AG09319 (cell line): ENCODE measurements around the gene APOBEC3C.
A peak's percentile ranks its signal among the peaks of the same experiment; 100 is the strongest.
"Not testable (repeated sequence)": the region's sequence is repeated elsewhere in the genome, so short reads cannot be mapped to it uniquely, and the experiment has no call there.

Source experiments
- DNase-seq: peaks from one replicate; pipeline ENCODE4 v3.0.0-alpha.2; 2010; ENCODE audit warnings: low read depth; ENCODE audit errors: extremely low read depth
- TF ChIP-seq, protein P1 (sequence below): IDR thresholded peaks from 2 replicates; pipeline ENCODE4 v1.5.1; 2011; ENCODE audit warnings: low read depth, mild to moderate bottlenecking, inconsistent platforms, low read length, moderate library complexity

The APOBEC3C gene

DNA sequence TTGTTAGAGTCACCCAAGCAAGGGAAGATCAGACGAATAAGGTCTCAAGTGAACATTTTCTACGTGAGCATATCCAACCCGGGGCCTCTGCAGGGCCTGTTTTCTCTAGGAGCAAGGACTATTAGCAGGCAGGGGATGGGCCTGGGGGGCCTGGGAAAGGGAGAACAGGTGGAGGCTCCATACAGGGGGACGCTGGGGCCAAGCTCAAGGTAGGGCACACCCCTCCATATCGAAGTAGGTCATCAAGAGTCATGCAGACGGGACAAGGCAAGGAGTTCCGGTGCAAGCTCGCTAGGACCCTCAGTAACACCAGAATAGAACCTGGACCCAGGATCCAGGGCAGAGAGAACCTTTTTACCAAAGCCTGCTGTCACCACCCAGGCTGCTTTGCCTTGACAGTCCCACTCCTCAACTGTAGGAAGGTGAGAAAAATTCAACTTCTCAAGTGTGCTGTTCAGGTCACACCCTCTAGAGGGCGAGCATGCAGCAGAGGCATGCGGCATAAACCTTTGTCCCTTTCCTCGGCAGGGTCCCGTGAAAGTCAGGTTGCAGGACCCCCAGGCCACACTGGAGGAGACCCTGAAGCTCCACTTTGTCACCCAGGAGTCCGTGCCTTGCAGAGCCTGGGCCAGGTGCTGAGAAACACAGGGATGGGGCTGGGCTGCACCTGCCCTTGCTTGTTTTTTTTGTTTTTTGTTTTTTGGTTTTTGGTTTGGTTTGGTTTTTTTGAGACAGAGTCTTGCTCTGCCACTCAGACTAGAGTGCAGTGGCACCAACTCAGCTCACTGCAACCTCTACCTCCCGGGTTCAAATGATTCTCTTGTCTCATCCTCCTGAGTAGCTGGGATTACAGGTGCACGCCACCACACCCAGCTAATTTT, 40.5 kb upstream of the APOBEC3C start:
- TF ChIP-seq, protein P1, sequence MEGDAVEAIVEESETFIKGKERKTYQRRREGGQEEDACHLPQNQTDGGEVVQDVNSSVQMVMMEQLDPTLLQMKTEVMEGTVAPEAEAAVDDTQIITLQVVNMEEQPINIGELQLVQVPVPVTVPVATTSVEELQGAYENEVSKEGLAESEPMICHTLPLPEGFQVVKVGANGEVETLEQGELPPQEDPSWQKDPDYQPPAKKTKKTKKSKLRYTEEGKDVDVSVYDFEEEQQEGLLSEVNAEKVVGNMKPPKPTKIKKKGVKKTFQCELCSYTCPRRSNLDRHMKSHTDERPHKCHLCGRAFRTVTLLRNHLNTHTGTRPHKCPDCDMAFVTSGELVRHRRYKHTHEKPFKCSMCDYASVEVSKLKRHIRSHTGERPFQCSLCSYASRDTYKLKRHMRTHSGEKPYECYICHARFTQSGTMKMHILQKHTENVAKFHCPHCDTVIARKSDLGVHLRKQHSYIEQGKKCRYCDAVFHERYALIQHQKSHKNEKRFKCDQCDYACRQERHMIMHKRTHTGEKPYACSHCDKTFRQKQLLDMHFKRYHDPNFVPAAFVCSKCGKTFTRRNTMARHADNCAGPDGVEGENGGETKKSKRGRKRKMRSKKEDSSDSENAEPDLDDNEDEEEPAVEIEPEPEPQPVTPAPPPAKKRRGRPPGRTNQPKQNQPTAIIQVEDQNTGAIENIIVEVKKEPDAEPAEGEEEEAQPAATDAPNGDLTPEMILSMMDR, result peak; percentile 87
- no peak for DNase-seq

DNA sequence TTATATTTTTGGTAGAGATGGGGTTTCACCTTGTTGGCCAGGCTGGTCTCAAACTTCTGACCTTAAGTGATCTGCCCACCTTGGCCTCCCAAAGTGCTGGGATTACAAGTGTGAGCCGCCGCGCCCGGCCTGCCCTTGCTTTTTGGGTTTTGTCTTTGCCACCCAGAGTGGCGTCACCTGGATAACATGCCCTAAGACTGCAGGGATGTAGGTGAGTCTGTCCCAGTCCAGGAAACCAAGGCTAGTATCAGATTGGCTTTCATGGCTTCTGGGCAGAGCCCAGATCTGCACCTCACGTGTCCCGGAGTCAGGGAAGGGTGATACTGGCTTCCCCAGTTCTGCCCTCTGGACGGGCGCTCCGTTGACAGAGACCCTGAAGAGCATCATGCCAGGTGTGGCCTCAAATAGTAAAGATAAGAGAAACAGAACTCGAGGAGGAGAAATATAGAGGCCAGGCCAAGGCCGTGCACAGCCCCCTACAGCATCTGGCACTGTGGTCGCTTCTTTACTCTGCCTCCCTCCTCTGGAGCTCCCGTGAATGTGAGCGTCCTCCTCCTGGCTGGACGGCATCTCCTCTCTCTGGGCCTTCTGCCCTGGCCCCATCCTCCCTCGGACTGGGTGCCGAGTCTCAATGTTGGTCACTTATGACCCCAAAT, 39.8 kb upstream of the APOBEC3C start:
- no peak for DNase-seq
- TF ChIP-seq, protein P1, result no peak

DNA sequence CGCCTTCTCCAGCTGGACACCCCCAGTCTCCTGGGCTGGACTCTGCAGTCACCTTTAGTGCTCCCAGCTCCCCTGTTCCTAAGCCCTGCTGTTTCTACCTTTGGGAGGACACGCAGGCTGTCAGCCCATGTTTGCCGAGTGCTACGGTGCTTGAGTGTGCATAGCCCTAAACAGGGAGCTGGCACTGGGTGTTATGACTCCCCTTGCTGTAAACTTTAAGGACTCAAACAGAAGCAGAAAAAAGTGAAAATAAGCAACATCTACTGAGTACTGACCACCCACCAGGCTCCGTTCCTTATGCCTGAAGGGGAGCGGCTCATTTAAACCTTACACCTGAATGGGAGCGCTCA, 39.3 kb upstream of the APOBEC3C start:
- TF ChIP-seq, protein P1, result no peak
- no peak for DNase-seq

DNA sequence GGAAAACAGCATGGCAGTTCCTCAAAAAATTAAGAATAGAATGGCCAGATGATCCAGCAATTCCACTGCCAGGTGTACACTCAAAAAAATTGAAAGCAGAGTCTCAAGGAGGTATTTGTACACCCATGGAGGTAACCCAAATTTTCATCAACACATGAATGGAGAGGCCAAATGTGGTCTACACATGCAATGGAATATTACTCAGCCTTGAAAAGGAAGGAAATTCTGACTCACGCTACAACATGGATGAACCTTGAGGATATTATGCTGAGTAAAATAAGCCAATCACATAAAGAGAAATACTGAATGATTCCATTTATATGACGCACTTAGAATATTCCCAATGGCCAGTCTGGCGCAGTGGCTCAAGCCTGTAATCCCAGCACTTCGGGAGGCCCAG, 36.8 kb upstream of the APOBEC3C start:
- DNase-seq, result not testable (repeated sequence)

DNA sequence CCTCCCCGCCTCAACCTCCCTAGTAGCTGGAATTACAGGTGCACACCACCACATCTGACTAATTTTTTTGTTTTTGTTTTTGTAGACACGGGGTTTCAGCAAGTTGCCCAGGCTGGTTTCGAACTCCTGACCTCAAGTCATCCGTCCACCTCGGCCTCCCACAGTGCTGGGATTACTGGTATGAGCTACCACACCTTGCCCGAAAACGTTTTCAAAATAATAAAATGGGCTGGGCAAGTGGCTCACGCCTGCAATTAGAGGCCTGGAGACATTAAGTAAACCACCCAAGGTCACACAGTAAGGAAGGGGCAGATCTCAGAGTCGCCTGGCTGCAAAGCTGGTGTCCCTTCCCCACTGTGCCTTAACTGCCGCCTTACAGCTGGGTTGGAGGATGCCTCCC, 33.5 kb upstream of the APOBEC3C start:
- DNase-seq, result not testable (repeated sequence)

DNA sequence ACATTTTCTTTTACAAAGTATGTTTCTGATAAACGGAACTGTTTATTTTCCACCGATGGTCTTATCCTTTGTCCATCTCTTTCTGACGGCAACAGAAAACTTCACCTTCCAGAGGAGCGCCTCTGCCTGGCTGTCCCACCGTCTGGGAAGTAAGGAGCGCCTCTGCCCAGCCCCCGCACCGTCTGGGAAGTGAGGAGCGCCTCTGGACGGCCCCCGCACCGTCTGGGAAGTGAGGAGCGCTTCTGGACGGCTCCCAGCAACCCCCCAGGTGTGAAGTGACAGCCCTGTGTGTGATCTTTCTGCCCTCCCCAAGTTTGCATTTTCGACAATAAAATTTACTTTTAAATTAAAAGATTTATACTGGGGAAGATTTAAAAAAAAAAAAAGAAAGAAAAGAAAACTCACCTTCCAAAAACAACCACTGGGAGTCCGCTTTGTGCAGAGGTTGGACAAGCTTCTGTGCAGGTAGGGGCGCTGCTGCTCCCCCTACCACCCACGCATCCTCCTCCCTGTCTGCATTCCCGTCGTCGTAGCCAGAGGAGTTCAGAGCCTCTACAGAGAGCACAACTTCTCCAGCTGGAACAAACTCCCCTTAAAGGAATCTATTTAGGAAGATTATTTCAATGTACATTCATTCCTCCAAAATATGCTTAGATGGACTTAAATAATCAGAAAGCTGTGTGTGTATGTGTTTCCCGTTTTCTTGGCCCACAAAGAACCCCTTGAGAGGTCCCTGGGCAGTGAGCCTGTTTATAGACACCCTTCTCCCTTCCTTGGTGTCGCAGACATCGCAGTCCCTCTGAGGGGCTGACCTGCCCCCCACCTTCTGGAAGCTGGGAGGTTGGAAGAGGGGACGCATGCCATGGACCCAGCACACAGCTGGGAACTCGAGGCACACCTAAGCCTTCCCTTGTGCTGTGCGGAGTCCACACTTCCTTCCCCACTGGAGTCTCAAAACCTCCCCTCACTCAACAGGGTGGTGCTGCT, 32.8 kb upstream of the APOBEC3C start:
- no peak for DNase-seq
- TF ChIP-seq, protein P1, result peak; percentile 25

DNA sequence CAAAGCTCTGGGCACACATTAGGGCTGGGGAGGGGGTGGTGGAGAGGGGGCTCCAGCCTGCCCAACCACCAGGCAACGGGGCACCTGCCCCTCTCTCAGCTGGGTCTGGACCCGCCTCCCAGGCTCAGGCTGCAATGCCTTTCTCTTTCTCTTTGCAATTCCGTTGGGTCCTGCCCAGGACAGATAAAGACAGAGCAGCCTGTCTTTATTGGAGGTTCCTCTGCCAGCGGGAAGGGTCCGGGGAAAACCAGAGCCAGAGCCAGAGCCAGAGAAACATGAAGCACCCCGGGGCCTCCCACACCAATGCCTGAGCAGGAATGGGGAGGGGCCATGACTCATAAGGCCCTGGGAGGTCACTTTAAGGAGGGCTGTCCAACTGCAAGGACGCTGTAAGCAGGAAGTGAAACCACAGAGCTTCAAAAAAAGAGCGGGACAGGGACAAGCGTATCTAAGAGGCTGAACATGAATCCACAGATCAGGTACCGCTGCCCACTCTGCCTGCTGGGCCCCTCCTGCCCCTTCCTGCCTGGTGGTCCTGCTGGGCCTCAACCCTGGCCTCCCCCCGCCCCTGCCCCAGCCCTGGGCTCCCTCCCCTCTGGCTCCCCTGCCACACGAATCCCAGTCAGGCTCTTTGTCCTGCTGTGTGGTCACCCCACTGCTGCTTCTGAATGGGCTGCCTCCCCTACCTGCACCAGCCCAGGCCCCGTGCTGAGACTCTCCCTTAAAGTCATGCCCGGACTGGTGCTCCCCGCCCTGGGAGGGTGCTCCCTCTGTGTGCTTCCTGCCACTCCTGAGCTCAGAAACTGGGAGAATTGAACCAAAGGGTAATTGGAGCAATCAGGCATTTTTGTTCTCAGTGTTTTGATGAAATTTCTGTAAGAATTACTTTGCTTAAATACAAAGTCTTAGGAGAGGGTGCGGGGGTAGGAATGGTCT, 31.8 kb upstream of the APOBEC3C start, which contains the start of gene APOBEC3B:
APOBEC3B (plus strand) TSS at position 356 of the 936 bp plus-strand sequence; CDS start at position 463, 107 bp downstream.
- TF ChIP-seq, protein P1, result no peak
- peak; percentile 79 for DNase-seq
